Measurements from ENCODE around the gene P3H2. TPM values are rescaled to one million over a fixed set of nuclear protein-coding genes. Genes with fewer than 3 reads are reported as not detected.

The P3H2 gene
- polyA plus RNA-seq, 1 experiment: 32.6 TPM

GRCh38 chr3:190013943-190014924, 106.5 kb downstream of the P3H2 start:
- DNase-seq (ENCODE audit: low read depth, low spot score): no peak

GRCh38 chr3:190012784-190013183, 107.9 kb downstream of the P3H2 start:
- no peaks in the 10 kb centered on the region for H3K27me3 ChIP-seq (ENCODE audit: control insufficient read depth, insufficient read depth, low read length)
- peak overlapping the region; percentile 3 for H3K27ac ChIP-seq (ENCODE audit: low read depth, low read length)
- no peak overlapping the region for H3K4me3 ChIP-seq (ENCODE audit: low read depth, low read length)
- TF ChIP-seq CTCF (IDR thresholded peaks at IDR 0.05; ENCODE audit: low read depth, low read length): no peak
- no peak for DNase-seq (ENCODE audit: low read depth, low spot score)
- POLR2A ChIA-PET: interaction anchor here (0.6 kb wide), 2 partner anchors 26 to 53 kb away, joined by 3 to 10 read pairs; no protein-coding TSS in a partner anchor
- CTCF ChIA-PET: interaction anchor here (1.0 to 1.4 kb wide), 7 partner anchors 11 to 309 kb away, joined by 3 to 6 read pairs (median 3); partner anchors contain the start of gene CLDN1
- no peaks in the 10 kb centered on the region for H3K9me3 ChIP-seq (ENCODE audit: control insufficient read depth, insufficient read depth, low read length)

More at GRCh38 chr3:190013943-190014924, 106.5 kb downstream of the P3H2 start:
- CTCF ChIA-PET: interaction anchor here (1.0 to 1.3 kb wide), 3 partner anchors 46 to 188 kb away, joined by 3 to 5 read pairs (median 3); no protein-coding TSS in a partner anchor
- no peak overlapping the region for H3K27ac ChIP-seq (ENCODE audit: low read depth, low read length)
- no peak overlapping the region for H3K4me3 ChIP-seq (ENCODE audit: low read depth, low read length)
- no peak for TF ChIP-seq CTCF (IDR thresholded peaks at IDR 0.05; ENCODE audit: low read depth, low read length)
- H3K27me3 ChIP-seq (ENCODE audit: control insufficient read depth, insufficient read depth, low read length): no peaks in the 10 kb centered on the region
- H3K9me3 ChIP-seq (ENCODE audit: control insufficient read depth, insufficient read depth, low read length): no peaks in the 10 kb centered on the region
- POLR2A ChIA-PET: no interaction called here

- POLR2A ChIA-PET: interaction anchor here (0.6 kb wide), 3 partner anchors 26 to 337 kb away, joined by 3 to 10 read pairs (median 4); no protein-coding TSS in a partner anchor
- no peaks in the 10 kb centered on the region for H3K9me3 ChIP-seq (ENCODE audit: control insufficient read depth, insufficient read depth, low read length)
- H3K4me3 ChIP-seq (ENCODE audit: low read depth, low read length): no peak overlapping the region
- no peaks in the 10 kb centered on the region for H3K27me3 ChIP-seq (ENCODE audit: control insufficient read depth, insufficient read depth, low read length)
- CTCF ChIA-PET: interaction anchor here (0.9 to 1.4 kb wide), 6 partner anchors 11 to 310 kb away, joined by 3 to 6 read pairs (median 4); partner anchors contain the start of gene CLDN1
- TF ChIP-seq CTCF (IDR thresholded peaks at IDR 0.05; ENCODE audit: low read depth, low read length): no peak
- H3K27ac ChIP-seq (ENCODE audit: low read depth, low read length): peak overlapping the region; percentile 3
- DNase-seq (ENCODE audit: low read depth, low spot score): no peak
Observed at GRCh38 chr3:190012314-190012782, 108.3 kb downstream of the P3H2 start.

- DNase-seq (ENCODE audit: low read depth, low spot score): no peak
- Histone ChIP-seq H3K27ac (ENCODE audit: low read depth, low read length) (no peak overlapping the region), H3K9me3 (ENCODE audit: control insufficient read depth, insufficient read depth, low read length) (no peaks in the 10 kb centered on the region), H3K27me3 (ENCODE audit: control insufficient read depth, insufficient read depth, low read length) (no peaks in the 10 kb centered on the region), H3K4me3 (ENCODE audit: low read depth, low read length) (no peak overlapping the region)
- no peak for TF ChIP-seq CTCF (IDR thresholded peaks at IDR 0.05; ENCODE audit: low read depth, low read length)
- ChIA-PET CTCF (interaction anchor here (0.7 kb wide), 1 partner anchor 18 kb away, joined by 3 read pairs; no protein-coding TSS in a partner anchor), POLR2A (no interaction called here)
Observed at GRCh38 chr3:190010486-190010885, 110.2 kb downstream of the P3H2 start.

All from AG04450 (cell line).